K562 (cell line): ENCODE results near the gene LTA. TPM values are rescaled to one million over a fixed set of nuclear protein-coding genes. Genes with fewer than 3 reads are reported as not detected.

Experiments
- CREBBP ChIP-seq: IDR thresholded peaks from one replicate; pipeline ENCODE4 v1.6.1; 2012; ENCODE audit warnings: low read depth, mild to moderate bottlenecking, control low read depth, inconsistent platforms, low read length
- FOXA3 ChIP-seq, 2 experiments: fragments of 450-650 bp in 1 of 2; sonication (generic) in 1 of 2; formaldehyde crosslinking; IDR thresholded peaks in 1 of 2; conservative IDR thresholded peaks in 1 of 2; 2 replicates each; pipeline versions ENCODE4 v1.4.0 to v1.8.0; 2020 to 2022; ENCODE audit warnings: mild to moderate bottlenecking in 2 of 2, missing genetic modification reagents in 1 of 2
- HDAC3 ChIP-seq: fragments of 450-650 bp; IDR thresholded peaks from 2 replicates; pipeline ENCODE4 v1.6.1; 2018; ENCODE audit warnings: borderline replicate concordance, mild to moderate bottlenecking, moderate library complexity; ENCODE audit not compliant: partially characterized antibody
- HEY1 ChIP-seq: fragments of 250-450 bp; sonication (Bioruptor Pico); IDR thresholded peaks from 2 replicates; pipeline ENCODE4 v1.5.0; 2020; ENCODE audit warnings: mild to moderate bottlenecking, moderate library complexity, borderline replicate concordance
- LEF1 ChIP-seq: fragments of 450-650 bp; IDR thresholded peaks from 2 replicates; pipeline ENCODE4 v1.6.1; 2016; ENCODE audit warnings: mild to moderate bottlenecking
- NFIC ChIP-seq: fragments of 450-650 bp; IDR thresholded peaks from 2 replicates; pipeline ENCODE4 v1.6.1; 2017; ENCODE audit warnings: mild to moderate bottlenecking, inconsistent platforms
- POLR2H ChIP-seq: IDR thresholded peaks from 2 replicates; pipeline ENCODE4 v1.6.1; 2016; ENCODE audit warnings: missing genetic modification characterization, low read depth, mild to moderate bottlenecking, control low read depth, missing compliant biosample characterization, moderate library complexity
- RBM39 ChIP-seq: fragments of 200-400 bp; formaldehyde crosslinking; optimal IDR thresholded peaks from 2 replicates; pipeline ENCODE3; 2018; ENCODE audit warnings: low read depth, low read length
- RUNX1 ChIP-seq: sonication (generic); IDR thresholded peaks from 2 replicates; pipeline ENCODE4 v1.6.1; 2016; ENCODE audit warnings: antibody characterized with exemption, low read depth
- SRSF9 ChIP-seq: fragments of 200-400 bp; formaldehyde crosslinking; IDR thresholded peaks from 2 replicates; pipeline ENCODE4 v1.6.1; 2017; ENCODE audit warnings: low read depth, low read length, borderline replicate concordance
- TAF1 ChIP-seq: IDR thresholded peaks from 2 replicates; pipeline ENCODE4 v1.6.1; 2011; ENCODE audit warnings: mild to moderate bottlenecking, low read length, moderate library complexity; ENCODE audit not compliant: insufficient read depth, control insufficient read depth, severe bottlenecking; ENCODE audit errors: extremely low read depth
- VEZF1 ChIP-seq: fragments of 200-800 bp; sonication (Bioruptor generic); IDR thresholded peaks from 2 replicates; pipeline ENCODE4 v1.6.1; 2017; ENCODE audit warnings: missing genetic modification characterization, missing compliant biosample characterization
- ZBTB7A ChIP-seq: IDR thresholded peaks from 2 replicates; pipeline ENCODE4 v1.6.1; 2011; ENCODE audit warnings: low read depth, mild to moderate bottlenecking, low read length, moderate library complexity, borderline replicate concordance; ENCODE audit not compliant: control insufficient read depth
- ZNF384 ChIP-seq: IDR thresholded peaks from 2 replicates; pipeline ENCODE4 v1.6.1; 2012; ENCODE audit warnings: low read depth, low read length, improper control_type of control experiment
- ZNF644 ChIP-seq: fragments of 200-800 bp; sonication (Bioruptor generic); IDR thresholded peaks from 2 replicates; pipeline ENCODE4 v1.6.1; 2016; ENCODE audit warnings: low read depth, missing genetic modification characterization, missing compliant biosample characterization
- ZNF75A ChIP-seq: fragments of 450-650 bp; formaldehyde crosslinking; IDR thresholded peaks from 2 replicates; pipeline ENCODE4 v1.4.0; 2020; ENCODE audit warnings: mild to moderate bottlenecking
- ZNF766 ChIP-seq: fragments of 200-800 bp; sonication (Bioruptor generic); conservative IDR thresholded peaks from 2 replicates; pipeline ENCODE4 v1.6.1; 2016; ENCODE audit warnings: missing genetic modification characterization, missing compliant biosample characterization
- polyA plus RNA-seq, 8 experiments: library from polyadenylated mRNA; depleted of rRNA in 4 of 8; stranded (reverse) in 5 of 8; unstranded in 3 of 8; fragments of >200 nt; fragmentation: Nextera tagmentation in 2 of 8; fragmentation: Illumina TruSeq in 1 of 8; extraction: Ambion mirVana in 2 of 8; extraction: Trizol in 1 of 8; gene quantifications; 2 replicates each; pipeline versions ENCODE4 v1.2.1 to v1.2.3, GENCODE V29; 2011 to 2014; ENCODE audit warnings: inconsistent platforms in 1 of 8, missing spikeins in 1 of 8
- total RNA-seq, 7 experiments: library from RNA; depleted of rRNA in 6 of 7; stranded (reverse); fragments of >200 nt in 6 of 7; fragmentation: Illumina TruSeq in 2 of 7; extraction: Trizol in 2 of 7; gene quantifications; 2 replicates each; pipeline versions ENCODE4 v1.2.1 to v1.2.3, GENCODE V29; 2011 to 2021; ENCODE audit warnings: low replicate concordance in 1 of 7
- TF ChIP-seq, protein P1 (sequence below), 2 experiments: fragments of 450-650 bp; IDR thresholded peaks; 2 replicates each; pipeline ENCODE4 v1.6.1; 2016
- TF ChIP-seq, protein P2 (sequence below): fragments of 450-650 bp; conservative IDR thresholded peaks from 2 replicates; pipeline ENCODE4 v1.6.1; 2016; ENCODE audit warnings: missing genetic modification characterization, low read depth, mild to moderate bottlenecking, missing compliant biosample characterization, moderate library complexity
- TF ChIP-seq, protein P3 (sequence below), 2 experiments: fragments of 150-350 bp in 1 of 2; IDR thresholded peaks; 2 replicates each; pipeline ENCODE4 v1.6.1; 2012 to 2016; ENCODE audit warnings: low read depth in 2 of 2, low read length in 2 of 2, mild to moderate bottlenecking in 1 of 2, moderate library complexity in 1 of 2

Gene LTA
- total and polyA plus RNA-seq, 9 of the 15 experiments (the other 6 are each of a cell fraction or from before 2014, with no cell fraction given) = 0.80 TPM; not detected in 8

GRCh38 chr6:31586599-31587281 is 14.7 kb downstream of the LTA start (continued):
- TF ChIP-seq HEY1 (CRISPR knock-in tag) (no peak), POLR2H (no peak), ZNF75A (CRISPR knock-in tag) (no peak), CREBBP (no peak), SRSF9 (no peak), NFIC (no peak), VEZF1 (CRISPR knock-in tag) (peak; percentile 41), ZBTB7A (peak; percentile 44; the same call in 1 of the 2 replicates), TAF1 (no peak), HDAC3 (no peak), RUNX1 (no peak), RBM39 (no peak), LEF1 (no peak), ZNF766 (0 out of 2 replicates have a peak, but pooled peaks have one; percentile 17), ZNF644 (tag) (no peak), ZNF384 (no peak), FOXA3 (CRISPR knock-in tag; conservative IDR thresholded peaks at IDR 0.05 in 1 of 2, IDR thresholded peaks at IDR 0.05 in 1 of 2) (no peak)
- TF ChIP-seq, protein P1, sequence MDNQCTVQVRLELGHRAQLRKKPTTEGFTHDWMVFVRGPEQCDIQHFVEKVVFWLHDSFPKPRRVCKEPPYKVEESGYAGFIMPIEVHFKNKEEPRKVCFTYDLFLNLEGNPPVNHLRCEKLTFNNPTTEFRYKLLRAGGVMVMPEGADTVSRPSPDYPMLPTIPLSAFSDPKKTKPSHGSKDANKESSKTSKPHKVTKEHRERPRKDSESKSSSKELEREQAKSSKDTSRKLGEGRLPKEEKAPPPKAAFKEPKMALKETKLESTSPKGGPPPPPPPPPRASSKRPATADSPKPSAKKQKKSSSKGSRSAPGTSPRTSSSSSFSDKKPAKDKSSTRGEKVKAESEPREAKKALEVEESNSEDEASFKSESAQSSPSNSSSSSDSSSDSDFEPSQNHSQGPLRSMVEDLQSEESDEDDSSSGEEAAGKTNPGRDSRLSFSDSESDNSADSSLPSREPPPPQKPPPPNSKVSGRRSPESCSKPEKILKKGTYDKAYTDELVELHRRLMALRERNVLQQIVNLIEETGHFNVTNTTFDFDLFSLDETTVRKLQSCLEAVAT (IDR thresholded peaks at IDR 0.05) = no peak
- TF ChIP-seq, protein P2, sequence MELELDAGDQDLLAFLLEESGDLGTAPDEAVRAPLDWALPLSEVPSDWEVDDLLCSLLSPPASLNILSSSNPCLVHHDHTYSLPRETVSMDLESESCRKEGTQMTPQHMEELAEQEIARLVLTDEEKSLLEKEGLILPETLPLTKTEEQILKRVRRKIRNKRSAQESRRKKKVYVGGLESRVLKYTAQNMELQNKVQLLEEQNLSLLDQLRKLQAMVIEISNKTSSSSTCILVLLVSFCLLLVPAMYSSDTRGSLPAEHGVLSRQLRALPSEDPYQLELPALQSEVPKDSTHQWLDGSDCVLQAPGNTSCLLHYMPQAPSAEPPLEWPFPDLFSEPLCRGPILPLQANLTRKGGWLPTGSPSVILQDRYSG (tag) = no peak
- TF ChIP-seq, protein P3, sequence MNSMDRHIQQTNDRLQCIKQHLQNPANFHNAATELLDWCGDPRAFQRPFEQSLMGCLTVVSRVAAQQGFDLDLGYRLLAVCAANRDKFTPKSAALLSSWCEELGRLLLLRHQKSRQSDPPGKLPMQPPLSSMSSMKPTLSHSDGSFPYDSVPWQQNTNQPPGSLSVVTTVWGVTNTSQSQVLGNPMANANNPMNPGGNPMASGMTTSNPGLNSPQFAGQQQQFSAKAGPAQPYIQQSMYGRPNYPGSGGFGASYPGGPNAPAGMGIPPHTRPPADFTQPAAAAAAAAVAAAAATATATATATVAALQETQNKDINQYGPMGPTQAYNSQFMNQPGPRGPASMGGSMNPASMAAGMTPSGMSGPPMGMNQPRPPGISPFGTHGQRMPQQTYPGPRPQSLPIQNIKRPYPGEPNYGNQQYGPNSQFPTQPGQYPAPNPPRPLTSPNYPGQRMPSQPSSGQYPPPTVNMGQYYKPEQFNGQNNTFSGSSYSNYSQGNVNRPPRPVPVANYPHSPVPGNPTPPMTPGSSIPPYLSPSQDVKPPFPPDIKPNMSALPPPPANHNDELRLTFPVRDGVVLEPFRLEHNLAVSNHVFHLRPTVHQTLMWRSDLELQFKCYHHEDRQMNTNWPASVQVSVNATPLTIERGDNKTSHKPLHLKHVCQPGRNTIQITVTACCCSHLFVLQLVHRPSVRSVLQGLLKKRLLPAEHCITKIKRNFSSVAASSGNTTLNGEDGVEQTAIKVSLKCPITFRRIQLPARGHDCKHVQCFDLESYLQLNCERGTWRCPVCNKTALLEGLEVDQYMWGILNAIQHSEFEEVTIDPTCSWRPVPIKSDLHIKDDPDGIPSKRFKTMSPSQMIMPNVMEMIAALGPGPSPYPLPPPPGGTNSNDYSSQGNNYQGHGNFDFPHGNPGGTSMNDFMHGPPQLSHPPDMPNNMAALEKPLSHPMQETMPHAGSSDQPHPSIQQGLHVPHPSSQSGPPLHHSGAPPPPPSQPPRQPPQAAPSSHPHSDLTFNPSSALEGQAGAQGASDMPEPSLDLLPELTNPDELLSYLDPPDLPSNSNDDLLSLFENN (IDR thresholded peaks at IDR 0.05; ENCODE audit: low read depth in 2 of 2, low read length in 2 of 2) = no peak
